RWPE2 (cell line): ENCODE data around the gene SUN1.

Source experiments
- ATAC-seq: fragments of 200-7000 bp; cut with Tn5 transposase; 3 replicates; pipeline ENCODE4 v1.9.1; 2021; ENCODE audit warnings: low read depth
- DNase-seq: peaks from one replicate; pipeline ENCODE4 v3.0.0-alpha.2; 2020; ENCODE audit warnings: low spot score
- H3K27ac ChIP-seq: fragments of 450-650 bp; 2 replicates; pipeline ENCODE4 v1.5.1; 2017; ENCODE audit warnings: mild to moderate bottlenecking; ENCODE audit not compliant: poor library complexity, severe bottlenecking
- H3K27me3 ChIP-seq: fragments of 250-450 bp; sonication (Bioruptor Pico); 2 replicates; pipeline ENCODE4 v1.5.1; 2021; ENCODE audit warnings: mild to moderate bottlenecking, moderate library complexity; ENCODE audit not compliant: insufficient read depth, poor library complexity, severe bottlenecking
- H3K36me3 ChIP-seq: fragments of 250-450 bp; sonication (Bioruptor Pico); 2 replicates; pipeline ENCODE4 v1.5.1; 2020; ENCODE audit warnings: low read depth, mild to moderate bottlenecking, moderate library complexity
- H3K4me1 ChIP-seq: fragments of 250-450 bp; sonication (Bioruptor Pico); 2 replicates; pipeline ENCODE4 v1.5.1; 2021; ENCODE audit warnings: mild to moderate bottlenecking, moderate library complexity; ENCODE audit not compliant: insufficient read depth, poor library complexity, severe bottlenecking
- H3K4me3 ChIP-seq: fragments of 250-450 bp; sonication (Bioruptor Pico); 2 replicates; pipeline ENCODE4 v1.5.1; 2021; ENCODE audit warnings: mild to moderate bottlenecking, moderate library complexity; ENCODE audit not compliant: severe bottlenecking
- H3K9me3 ChIP-seq: fragments of 250-450 bp; sonication (Bioruptor Pico); 2 replicates; pipeline ENCODE4 v1.5.1; 2021; ENCODE audit warnings: mild to moderate bottlenecking, moderate library complexity; ENCODE audit not compliant: severe bottlenecking
- CTCF ChIP-seq: fragments of 450-650 bp; IDR thresholded peaks from one replicate; pipeline ENCODE4 v1.5.1; 2017; ENCODE audit warnings: mild to moderate bottlenecking, moderate library complexity; ENCODE audit not compliant: poor library complexity, severe bottlenecking

Gene SUN1

GRCh38 chr7:849145-849544, 16.9 kb downstream of the SUN1 start:
- Histone ChIP-seq H3K36me3 (peaks cover 72% of the 10 kb centered on the region), H3K4me3 (no peak overlapping the region), H3K9me3 (no peaks in the 10 kb centered on the region), H3K27ac (no peak overlapping the region), H3K27me3 (no peaks in the 10 kb centered on the region), H3K4me1 (no peaks in the 10 kb centered on the region)
- TF ChIP-seq CTCF: no peak
- DNase-seq (no peak), ATAC-seq (no peak)

GRCh38 chr7:849781-850180, 17.5 kb downstream of the SUN1 start:
- TF ChIP-seq CTCF: no peak
- Histone ChIP-seq H3K27me3 (no peaks in the 10 kb centered on the region), H3K36me3 (peaks cover 76% of the 10 kb centered on the region), H3K4me1 (no peaks in the 10 kb centered on the region), H3K9me3 (no peaks in the 10 kb centered on the region), H3K4me3 (no peak overlapping the region), H3K27ac (no peak overlapping the region)
- ATAC-seq (no peak), DNase-seq (no peak)

- no peak for TF ChIP-seq CTCF
- H3K27me3 ChIP-seq: no peaks in the 10 kb centered on the region
- no peaks in the 10 kb centered on the region for H3K9me3 ChIP-seq
- no peak for DNase-seq
- no peak overlapping the region for H3K4me3 ChIP-seq
- peaks cover 77% of the 10 kb centered on the region for H3K36me3 ChIP-seq
- ATAC-seq: no peak
- H3K4me1 ChIP-seq: no peaks in the 10 kb centered on the region
- no peak overlapping the region for H3K27ac ChIP-seq
Measured at GRCh38 chr7:851204-851603, 18.9 kb downstream of the SUN1 start.

GRCh38 chr7:853366-854117, 21.3 kb downstream of the SUN1 start:
- no peak for ATAC-seq
- peaks cover 91% of the 10 kb centered on the region for H3K36me3 ChIP-seq
- H3K4me1 ChIP-seq: no peaks in the 10 kb centered on the region
- no peaks in the 10 kb centered on the region for H3K9me3 ChIP-seq
- DNase-seq: no peak
- no peaks in the 10 kb centered on the region for H3K27me3 ChIP-seq
- no peak overlapping the region for H3K27ac ChIP-seq
- no peak for TF ChIP-seq CTCF
- no peak overlapping the region for H3K4me3 ChIP-seq

- H3K4me1 ChIP-seq: no peaks in the 10 kb centered on the region
- H3K9me3 ChIP-seq: no peaks in the 10 kb centered on the region
- no peak overlapping the region for H3K4me3 ChIP-seq
- ATAC-seq (no peak), DNase-seq (no peak)
- peaks cover 89% of the 10 kb centered on the region for H3K36me3 ChIP-seq
- H3K27ac ChIP-seq: no peak overlapping the region
- TF ChIP-seq CTCF: no peak
- H3K27me3 ChIP-seq: no peaks in the 10 kb centered on the region
Measured at GRCh38 chr7:854118-854775, 22.0 kb downstream of the SUN1 start.
